NOMO-1 (cell line): ENCODE data around the gene NIPAL3.
A peak's percentile ranks its signal among the peaks of the same experiment; 100 is the strongest.
"Not testable (repeated sequence)": the region's sequence is repeated elsewhere in the genome, so short reads cannot be mapped to it uniquely, and the experiment has no call there.

Experiments
- DNase-seq, 2 experiments: peaks; one replicate each; lab custom pipeline; 2025; ENCODE audit not compliant: unreplicated experiment in 2 of 2; lab: John Stamatoyannopoulos, UW

NIPAL3 gene

GRCh38 chr1:24507405-24507804, 91.8 kb downstream of the NIPAL3 start:
- DNase-seq = no peak

GRCh38 chr1:24508911-24509310, 93.3 kb downstream of the NIPAL3 start:
- DNase-seq = no peak

GRCh38 chr1:24513706-24514105, 98.1 kb downstream of the NIPAL3 start:
- no peak for DNase-seq

- peak in 1 of 2 experiments; percentile 4 for DNase-seq
These were observed 99.3 kb downstream of the NIPAL3 start for GRCh38 chr1:24514946-24515345.

GRCh38 chr1:24515671-24516209, 100.1 kb downstream of the NIPAL3 start:
- DNase-seq = not testable (repeated sequence)

- no peak for DNase-seq
These were observed 100.9 kb downstream of the NIPAL3 start for GRCh38 chr1:24516506-24516905.

- DNase-seq = no peak
These were observed 102.3 kb downstream of the NIPAL3 start for GRCh38 chr1:24517898-24518297.

- DNase-seq = not testable (repeated sequence)
These were observed 104.7 kb downstream of the NIPAL3 start for GRCh38 chr1:24520282-24520681.
